ENCODE results near the gene COPB1. TPM values are rescaled to one million over a fixed set of nuclear protein-coding genes. Genes with fewer than 3 reads are reported as not detected.
A peak's percentile ranks its signal among the peaks of the same experiment; 100 is the strongest.

The COPB1 gene
- 91.9 and 94.6 TPM in 2 replicates for total RNA-seq (2021)
- Bru-seq, nascent RNA = percentile 84 among the genes with signal in this experiment
- percentile 86 among the genes with signal in this experiment for BruChase-seq, experiment 1, labeled RNA remaining after a 2-hour chase
- percentile 93 among the genes with signal in this experiment for BruChase-seq, experiment 2, labeled RNA remaining after a 6-hour chase
- long read RNA-seq, transcript COPB1-201 (22 exons, 3,481 nt) = minor isoform, 16 of 256 reads
- long read RNA-seq, transcript COPB1-202 (22 exons, 3,382 nt) = major isoform, 148 of 256 reads
- long read RNA-seq, partial matches to known transcripts = 16 of 256 reads
- long read RNA-seq, other reads (novel, unspliced or antisense) = 76 of 256 reads

DNA sequence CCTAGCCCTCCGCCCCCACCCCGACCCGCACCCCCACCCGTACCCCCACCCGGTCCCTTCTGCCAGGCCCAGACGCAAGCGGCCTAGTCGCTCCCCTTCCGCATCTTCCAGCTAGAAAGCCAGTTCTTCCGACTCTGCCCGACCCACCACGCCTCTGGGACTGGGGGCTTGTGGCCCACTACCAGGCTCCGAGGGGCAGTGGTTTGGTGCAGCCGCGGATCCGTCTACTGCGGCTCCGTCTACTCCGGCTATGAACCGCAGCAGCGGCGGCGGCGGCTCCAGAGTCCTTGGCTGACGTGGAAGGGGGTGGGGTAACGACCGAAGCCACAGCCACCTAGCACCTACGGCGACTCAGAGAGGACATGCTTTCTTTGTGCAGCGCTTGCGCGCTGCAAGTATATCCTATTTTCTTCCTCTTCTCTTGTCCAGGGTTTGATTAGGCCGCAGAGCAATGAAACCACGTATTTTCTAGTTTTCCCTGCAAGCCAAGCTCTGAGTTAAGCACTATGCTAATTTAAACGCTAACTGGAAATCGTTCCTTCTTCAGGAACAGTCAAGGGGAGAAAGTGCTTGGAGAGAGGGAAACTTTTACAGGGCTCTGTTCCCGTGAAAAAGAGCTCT, at the start of gene COPB1:
Gene COPB1 (minus strand): TSS at position 252 of the 621 bp plus-strand sequence. CDS start 883 bp downstream, outside the sequence.
- no peaks in the 10 kb centered on the region for H3K9me3 ChIP-seq (ENCODE audit: low read depth, low read length, poor library complexity, severe bottlenecking)
- CTCF ChIA-PET = no interaction called here
- intact Hi-C loops (cut with micrococcal nuclease; ENCODE audit: unreplicated experiment) = no loop called here
- TF ChIP-seq, protein P1, sequence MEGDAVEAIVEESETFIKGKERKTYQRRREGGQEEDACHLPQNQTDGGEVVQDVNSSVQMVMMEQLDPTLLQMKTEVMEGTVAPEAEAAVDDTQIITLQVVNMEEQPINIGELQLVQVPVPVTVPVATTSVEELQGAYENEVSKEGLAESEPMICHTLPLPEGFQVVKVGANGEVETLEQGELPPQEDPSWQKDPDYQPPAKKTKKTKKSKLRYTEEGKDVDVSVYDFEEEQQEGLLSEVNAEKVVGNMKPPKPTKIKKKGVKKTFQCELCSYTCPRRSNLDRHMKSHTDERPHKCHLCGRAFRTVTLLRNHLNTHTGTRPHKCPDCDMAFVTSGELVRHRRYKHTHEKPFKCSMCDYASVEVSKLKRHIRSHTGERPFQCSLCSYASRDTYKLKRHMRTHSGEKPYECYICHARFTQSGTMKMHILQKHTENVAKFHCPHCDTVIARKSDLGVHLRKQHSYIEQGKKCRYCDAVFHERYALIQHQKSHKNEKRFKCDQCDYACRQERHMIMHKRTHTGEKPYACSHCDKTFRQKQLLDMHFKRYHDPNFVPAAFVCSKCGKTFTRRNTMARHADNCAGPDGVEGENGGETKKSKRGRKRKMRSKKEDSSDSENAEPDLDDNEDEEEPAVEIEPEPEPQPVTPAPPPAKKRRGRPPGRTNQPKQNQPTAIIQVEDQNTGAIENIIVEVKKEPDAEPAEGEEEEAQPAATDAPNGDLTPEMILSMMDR (conservative IDR thresholded peaks at IDR 0.05; ENCODE audit: low read depth, low read length) = no peak
- TF ChIP-seq EZH2 (IDR thresholded peaks at IDR 0.05; ENCODE audit: borderline replicate concordance, low read depth, low read length, poor library complexity, severe bottlenecking) = no peak
- peaks cover 44% of the 10 kb centered on the region for H3K36me3 ChIP-seq (ENCODE audit: insufficient read depth, low read length, poor library complexity, severe bottlenecking)
- H3K27ac ChIP-seq (ENCODE audit: low read depth, low read length, poor library complexity, severe bottlenecking) = peak within 1 kb of the TSS; percentile 78
- H3K27me3 ChIP-seq (replicated peaks; ENCODE audit: insufficient read depth, low read depth, low read length, poor library complexity) = no peaks in the 10 kb centered on the region
- H3K4me3 ChIP-seq (ENCODE audit: low read depth, low read length, poor library complexity, severe bottlenecking) = peak within 1 kb of the TSS; percentile 81
- no TSS peak for BruUV-seq (replicated peaks)
- peak; percentile 92 for DNase-seq (ENCODE audit: low spot score)
- POLR2A ChIA-PET (ENCODE audit: low non-redundant PET) = interaction anchor here (0.6 kb wide), 1 partner anchor 139 kb away, joined by 11 read pairs; no protein-coding TSS in a partner anchor
- no peaks in the 10 kb centered on the region for H3K4me1 ChIP-seq (ENCODE audit: insufficient read depth, low read length, poor library complexity, severe bottlenecking)

- no peaks in the 10 kb centered on the region for H3K9me3 ChIP-seq (ENCODE audit: low read depth, low read length, poor library complexity, severe bottlenecking)
- no peaks in the 10 kb centered on the region for H3K4me1 ChIP-seq (ENCODE audit: insufficient read depth, low read length, poor library complexity, severe bottlenecking)
- intact Hi-C loops (cut with micrococcal nuclease; ENCODE audit: unreplicated experiment) = loop anchor here (10.0 kb wide), 1 partner anchor 217 kb away; no protein-coding TSS in a partner anchor
- H3K27ac ChIP-seq (ENCODE audit: low read depth, low read length, poor library complexity, severe bottlenecking) = no peak overlapping the region
- H3K27me3 ChIP-seq (replicated peaks; ENCODE audit: insufficient read depth, low read depth, low read length, poor library complexity) = peaks cover 5% of the 10 kb centered on the region
- TF ChIP-seq, protein P1 (conservative IDR thresholded peaks at IDR 0.05; ENCODE audit: low read depth, low read length) = no peak
- no peak for TF ChIP-seq EZH2 (IDR thresholded peaks at IDR 0.05; ENCODE audit: borderline replicate concordance, low read depth, low read length, poor library complexity, severe bottlenecking)
- ChIA-PET CTCF (no interaction called here), POLR2A (ENCODE audit: low non-redundant PET) (no interaction called here)
- no peak overlapping the region for H3K4me3 ChIP-seq (ENCODE audit: low read depth, low read length, poor library complexity, severe bottlenecking)
- no TSS peak for BruUV-seq (replicated peaks)
- no peak for DNase-seq (ENCODE audit: low spot score)
- H3K36me3 ChIP-seq (ENCODE audit: insufficient read depth, low read length, poor library complexity, severe bottlenecking) = no peaks in the 10 kb centered on the region
Observed at GRCh38 chr11:14547440-14547839, 47.8 kb upstream of the COPB1 start.

DNA sequence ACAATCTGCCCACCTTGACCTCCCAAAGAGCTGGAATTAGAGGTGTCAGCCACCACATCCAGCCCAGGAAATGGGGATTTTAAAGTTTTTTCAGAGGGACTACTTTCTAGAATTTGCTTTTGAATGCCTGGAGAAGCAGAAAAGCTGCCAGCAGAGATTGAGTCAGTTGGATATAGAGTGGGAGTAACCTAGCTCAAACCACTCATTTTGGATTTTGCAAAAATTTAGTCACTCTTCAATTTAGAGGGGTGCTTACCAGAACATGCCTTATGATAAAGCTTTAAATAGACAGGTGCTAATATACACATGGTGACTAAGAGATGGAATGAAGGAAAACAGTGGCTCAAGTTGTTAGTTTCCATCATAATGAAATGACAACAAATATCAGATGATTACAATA, 47.1 kb upstream of the COPB1 start:
- TF ChIP-seq EZH2 (IDR thresholded peaks at IDR 0.05; ENCODE audit: borderline replicate concordance, low read depth, low read length, poor library complexity, severe bottlenecking) = no peak
- TF ChIP-seq, protein P1 (conservative IDR thresholded peaks at IDR 0.05; ENCODE audit: low read depth, low read length) = no peak
- no peaks in the 10 kb centered on the region for H3K36me3 ChIP-seq (ENCODE audit: insufficient read depth, low read length, poor library complexity, severe bottlenecking)
- intact Hi-C loops (cut with micrococcal nuclease; ENCODE audit: unreplicated experiment) = loop anchor here (10.0 kb wide), 1 partner anchor 218 kb away; no protein-coding TSS in a partner anchor
- ChIA-PET POLR2A (ENCODE audit: low non-redundant PET) (no interaction called here), CTCF (no interaction called here)
- peaks cover 5% of the 10 kb centered on the region for H3K27me3 ChIP-seq (replicated peaks; ENCODE audit: insufficient read depth, low read depth, low read length, poor library complexity)
- no peak overlapping the region for H3K27ac ChIP-seq (ENCODE audit: low read depth, low read length, poor library complexity, severe bottlenecking)
- no peak overlapping the region for H3K4me3 ChIP-seq (ENCODE audit: low read depth, low read length, poor library complexity, severe bottlenecking)
- DNase-seq (ENCODE audit: low spot score) = no peak
- BruUV-seq (replicated peaks) = no TSS peak
- no peaks in the 10 kb centered on the region for H3K4me1 ChIP-seq (ENCODE audit: insufficient read depth, low read length, poor library complexity, severe bottlenecking)
- H3K9me3 ChIP-seq (ENCODE audit: low read depth, low read length, poor library complexity, severe bottlenecking) = no peaks in the 10 kb centered on the region
